ENCODE results near the gene DRC7.
A peak's percentile ranks its signal among the peaks of the same experiment; 100 is the strongest.

DRC7 gene, protein sequence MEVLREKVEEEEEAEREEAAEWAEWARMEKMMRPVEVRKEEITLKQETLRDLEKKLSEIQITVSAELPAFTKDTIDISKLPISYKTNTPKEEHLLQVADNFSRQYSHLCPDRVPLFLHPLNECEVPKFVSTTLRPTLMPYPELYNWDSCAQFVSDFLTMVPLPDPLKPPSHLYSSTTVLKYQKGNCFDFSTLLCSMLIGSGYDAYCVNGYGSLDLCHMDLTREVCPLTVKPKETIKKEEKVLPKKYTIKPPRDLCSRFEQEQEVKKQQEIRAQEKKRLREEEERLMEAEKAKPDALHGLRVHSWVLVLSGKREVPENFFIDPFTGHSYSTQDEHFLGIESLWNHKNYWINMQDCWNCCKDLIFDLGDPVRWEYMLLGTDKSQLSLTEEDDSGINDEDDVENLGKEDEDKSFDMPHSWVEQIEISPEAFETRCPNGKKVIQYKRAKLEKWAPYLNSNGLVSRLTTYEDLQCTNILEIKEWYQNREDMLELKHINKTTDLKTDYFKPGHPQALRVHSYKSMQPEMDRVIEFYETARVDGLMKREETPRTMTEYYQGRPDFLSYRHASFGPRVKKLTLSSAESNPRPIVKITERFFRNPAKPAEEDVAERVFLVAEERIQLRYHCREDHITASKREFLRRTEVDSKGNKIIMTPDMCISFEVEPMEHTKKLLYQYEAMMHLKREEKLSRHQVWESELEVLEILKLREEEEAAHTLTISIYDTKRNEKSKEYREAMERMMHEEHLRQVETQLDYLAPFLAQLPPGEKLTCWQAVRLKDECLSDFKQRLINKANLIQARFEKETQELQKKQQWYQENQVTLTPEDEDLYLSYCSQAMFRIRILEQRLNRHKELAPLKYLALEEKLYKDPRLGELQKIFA

DNA sequence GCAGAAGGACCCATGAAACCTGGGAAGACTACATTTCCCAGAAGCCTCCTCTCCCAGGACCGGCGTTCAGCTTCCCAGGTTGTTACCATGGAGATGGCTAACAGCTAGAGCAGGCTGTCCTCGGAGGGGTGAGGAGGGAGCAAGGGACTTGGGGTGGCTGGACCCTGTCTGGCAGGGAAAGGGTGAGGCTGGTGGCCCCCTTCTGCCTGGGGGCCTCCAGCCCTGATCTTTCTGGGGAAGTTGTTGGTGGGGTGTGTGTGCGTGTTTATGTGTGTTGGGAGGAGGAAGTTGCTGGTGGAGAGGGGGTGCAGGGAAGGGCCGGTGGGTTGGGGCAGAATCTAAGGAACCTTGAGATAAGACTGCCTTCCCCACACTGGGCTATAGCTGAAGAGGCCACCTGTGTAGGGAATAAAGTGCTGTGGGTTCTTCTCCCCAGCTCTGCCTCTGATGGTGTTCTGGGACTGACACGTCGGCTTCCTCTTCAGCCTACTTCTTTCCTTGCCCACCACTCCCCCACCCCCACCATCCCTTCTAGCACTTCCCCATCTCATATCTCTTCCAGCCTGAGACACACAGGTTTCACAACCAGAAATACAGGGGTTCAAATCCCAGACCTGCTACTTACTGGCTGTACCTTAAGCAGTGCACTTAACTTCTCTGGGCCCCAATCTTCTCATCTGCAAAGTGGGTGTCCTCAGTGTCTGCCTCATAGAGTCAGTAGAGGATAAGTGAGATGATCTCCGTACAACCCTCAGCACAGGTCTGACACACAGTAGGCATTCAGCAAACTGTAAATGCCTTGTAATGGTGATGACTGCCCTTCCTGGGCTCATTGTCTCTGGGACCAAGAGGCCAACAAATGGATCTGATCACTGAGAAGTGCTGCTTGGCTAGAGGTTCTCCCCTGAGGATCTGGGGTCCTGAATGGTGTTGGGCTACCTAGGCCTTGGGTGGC is at the start of gene DRC7:
Gene DRC7 (plus strand): TSS at position 82 of the 955 bp plus-strand sequence. CDS start 3,144 bp downstream, outside the sequence.
- no peak for DNase-seq

- DNase-seq = no peak
Observed at GRCh38 chr16:57645169-57645568, 49.4 kb upstream of the DRC7 start.

GRCh38 chr16:57645691-57646387 is 48.8 kb upstream of the DRC7 start:
- DNase-seq = no peak

DNA sequence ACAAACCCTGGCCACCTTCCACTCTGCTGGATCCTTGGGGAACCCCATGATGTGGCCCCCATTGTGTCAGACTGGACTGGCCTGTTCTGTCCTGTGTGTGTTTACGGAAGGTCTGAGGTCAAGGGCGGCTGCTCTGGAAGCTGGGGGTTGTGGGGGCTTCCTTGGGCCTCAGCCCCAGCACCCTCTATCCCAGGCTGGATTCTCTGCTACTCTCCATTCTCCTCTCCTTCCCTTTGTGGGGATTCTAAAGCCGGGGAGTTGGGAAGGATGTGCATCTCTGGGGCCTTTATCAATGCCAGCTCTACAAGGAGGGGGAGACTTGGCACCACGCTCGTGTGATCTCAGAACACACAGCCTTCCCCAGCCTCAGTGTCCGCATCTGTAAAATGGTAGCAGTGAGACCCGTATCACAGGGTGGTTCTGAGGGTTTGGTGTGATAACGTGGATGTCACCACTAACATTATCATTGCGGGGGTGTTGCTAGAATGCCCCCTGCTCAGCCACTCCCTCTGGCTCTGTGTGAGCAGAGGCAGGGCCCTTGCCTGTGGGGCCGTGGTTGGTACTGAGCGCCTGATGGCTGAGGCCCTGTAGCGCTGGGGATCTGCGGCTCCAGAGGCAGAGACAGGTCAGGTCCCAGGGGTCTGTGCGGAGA is 48.1 kb upstream of the DRC7 start:
- DNase-seq = no peak

DNA sequence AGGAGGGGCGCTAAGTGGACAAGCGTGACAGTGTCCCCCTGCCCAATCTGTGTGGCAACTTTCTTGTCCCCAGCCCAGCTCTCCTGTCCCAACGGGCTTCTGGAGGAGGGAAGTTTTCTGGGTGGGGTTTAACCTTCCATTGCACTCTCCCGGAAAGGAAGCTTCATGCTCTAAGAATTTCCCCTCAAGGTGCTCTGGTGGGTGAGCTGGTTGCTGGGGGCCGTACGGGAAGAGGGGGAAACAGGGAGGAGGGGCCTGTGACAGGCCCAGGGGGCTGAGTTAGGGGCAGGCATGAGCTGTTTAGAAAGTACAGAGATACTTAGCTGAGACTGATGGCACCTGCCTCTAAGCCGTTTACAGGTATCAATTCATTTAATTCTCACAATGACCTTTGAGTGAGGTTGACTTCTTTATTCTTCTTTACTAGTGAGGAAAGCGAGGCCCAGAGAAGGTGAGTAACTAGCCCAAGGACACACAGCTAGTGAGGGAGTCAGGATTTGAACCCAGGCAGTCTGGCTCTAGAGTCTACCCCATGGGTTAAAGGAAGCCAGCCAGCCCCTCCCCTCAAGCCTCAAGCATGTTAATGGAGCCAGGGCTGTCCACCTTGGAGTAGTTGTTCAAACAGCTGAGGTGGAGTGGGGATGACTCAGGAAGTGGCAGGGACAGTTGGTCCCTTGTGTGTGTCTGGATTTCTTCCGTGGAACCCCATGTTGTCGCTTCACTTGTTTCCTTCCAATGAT is 47.3 kb upstream of the DRC7 start:
- no peak for DNase-seq

DNA sequence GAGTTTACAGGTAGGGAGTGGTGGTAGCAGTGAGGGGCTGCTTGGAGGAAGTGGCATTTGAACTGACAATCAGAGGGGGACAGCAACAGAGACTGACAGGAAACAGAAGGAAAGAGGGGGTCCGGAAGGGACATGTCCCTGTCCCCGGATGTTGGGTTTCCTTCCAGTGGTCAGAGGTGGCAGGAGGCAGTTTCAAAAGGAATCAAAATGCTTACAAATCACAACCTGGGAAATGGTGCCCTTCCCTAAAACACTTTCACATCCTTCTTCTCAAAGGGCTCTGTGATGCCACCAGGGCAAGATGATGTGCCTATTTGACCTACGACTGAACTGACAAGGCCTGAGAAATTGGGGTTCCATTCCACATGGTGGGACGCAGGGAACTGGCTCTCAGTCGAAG is 46.5 kb upstream of the DRC7 start:
- no peak for DNase-seq

GRCh38 chr16:57648581-57649442 is 45.8 kb upstream of the DRC7 start:
- peak; percentile 12 for DNase-seq

GRCh38 chr16:57649443-57649751 is 45.2 kb upstream of the DRC7 start:
- no peak for DNase-seq

DNA sequence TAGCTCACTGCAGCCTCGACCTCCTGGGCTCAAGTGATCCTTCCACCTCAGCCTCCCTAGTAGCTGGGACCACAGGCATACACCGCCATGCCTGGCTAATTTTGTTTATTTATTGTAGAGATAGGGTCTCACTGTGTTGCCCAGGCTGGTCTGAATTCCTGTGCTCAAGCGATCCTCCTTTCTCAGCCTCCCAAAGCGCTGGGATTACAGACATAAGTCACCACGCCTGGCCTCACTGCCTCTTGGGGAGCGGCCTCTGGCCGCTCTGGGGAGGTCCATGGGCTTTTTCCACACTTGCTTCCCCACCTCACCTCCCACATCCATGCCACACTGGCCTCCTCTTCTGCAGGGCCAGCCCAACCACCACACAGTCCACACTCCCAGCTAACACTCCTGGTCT is 44.8 kb upstream of the DRC7 start:
- no peak for DNase-seq

- no peak for DNase-seq
Observed at GRCh38 chr16:57651344-57652333, 43.0 kb upstream of the DRC7 start.

DNA sequence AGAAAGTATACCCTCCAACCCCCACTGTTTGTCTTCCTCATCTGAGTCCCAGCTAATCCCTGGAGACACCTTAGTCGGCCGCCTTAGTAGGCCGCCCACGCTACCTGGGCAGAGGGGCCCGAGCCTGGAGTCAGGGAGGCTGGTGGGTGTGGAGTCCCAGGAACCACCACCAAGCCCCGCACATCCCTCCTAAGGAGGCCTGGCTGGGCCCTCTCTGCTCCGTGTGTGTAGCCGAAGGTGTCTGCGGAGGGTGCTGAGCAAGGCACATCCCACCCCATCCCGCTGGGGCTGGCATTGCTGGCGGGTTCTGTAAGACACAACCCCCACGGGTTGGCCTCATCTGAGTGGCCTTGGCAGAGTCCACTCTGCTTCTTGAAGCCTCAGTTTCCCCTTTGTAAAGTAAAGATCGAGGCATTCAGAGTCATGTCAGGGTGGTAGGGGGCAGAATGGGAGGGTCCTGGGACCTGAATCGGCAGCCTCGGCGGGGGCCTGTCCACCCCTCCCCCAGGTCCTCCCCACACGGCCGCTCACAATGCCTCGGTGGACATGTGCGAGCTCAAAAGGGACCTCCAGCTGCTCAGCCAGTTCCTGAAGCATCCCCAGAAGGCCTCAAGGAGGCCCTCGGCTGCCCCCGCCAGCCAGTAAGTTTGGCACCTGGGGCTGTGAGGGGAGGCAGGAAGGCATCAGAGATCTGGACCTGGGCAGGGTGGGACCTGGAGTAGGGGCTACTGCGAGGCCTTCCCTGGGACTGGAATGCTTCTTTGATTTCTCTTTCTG is 41.7 kb upstream of the DRC7 start:
- no peak for DNase-seq

- DNase-seq = no peak
Observed at GRCh38 chr16:57653936-57654335, 40.7 kb upstream of the DRC7 start.

DNA sequence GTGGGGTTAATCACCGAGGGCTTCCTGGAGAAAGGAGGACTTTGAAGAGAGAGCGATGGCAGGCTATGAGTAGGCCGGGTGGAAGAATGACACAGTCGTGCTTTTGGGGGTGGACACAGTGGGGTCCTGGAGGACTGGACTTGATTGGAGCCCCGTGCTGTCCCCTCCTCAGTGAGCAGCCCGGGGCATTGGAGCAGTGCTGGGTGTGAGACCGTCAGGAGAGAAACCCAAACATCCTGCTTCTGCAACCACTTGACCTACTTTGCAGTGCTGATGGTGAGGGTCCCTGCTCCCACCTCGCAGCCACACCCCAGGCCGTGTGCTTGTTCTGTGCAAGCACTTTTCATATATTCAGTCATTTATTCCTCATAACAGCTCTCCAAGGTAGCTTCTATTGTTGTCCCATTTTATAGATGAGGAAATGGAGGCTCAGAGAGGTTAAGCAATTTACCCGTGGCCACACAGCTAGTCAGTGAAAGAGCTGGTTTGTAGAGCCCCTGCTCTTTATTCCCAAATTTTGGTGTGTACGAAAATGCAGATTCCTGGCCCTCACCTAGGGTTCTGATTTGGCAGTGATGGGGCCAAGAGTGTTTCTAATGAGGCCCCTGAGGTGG is 38.2 kb upstream of the DRC7 start:
- DNase-seq = no peak

DNA sequence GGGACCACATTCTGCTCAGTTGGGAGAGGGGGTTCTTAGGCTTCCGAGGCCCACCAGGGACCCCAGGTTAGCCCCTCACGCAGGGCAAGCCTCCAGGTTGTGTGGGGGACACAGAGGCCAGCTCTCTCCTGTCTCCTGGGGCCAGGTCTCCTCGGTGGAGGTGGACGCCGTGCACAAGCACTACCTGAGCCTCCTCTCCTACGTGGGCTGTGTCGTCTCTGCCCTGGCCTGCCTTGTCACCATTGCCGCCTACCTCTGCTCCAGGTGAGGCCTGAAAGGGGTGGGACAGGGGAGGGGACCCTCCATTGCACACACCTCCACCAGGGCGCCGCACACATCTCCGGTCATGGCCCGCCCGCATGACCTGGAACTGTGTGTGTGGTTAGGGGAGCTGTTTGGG is 37.4 kb upstream of the DRC7 start:
- DNase-seq = no peak

GRCh38 chr16:57658130-57658877 is 36.3 kb upstream of the DRC7 start:
- no peak for DNase-seq

DNA sequence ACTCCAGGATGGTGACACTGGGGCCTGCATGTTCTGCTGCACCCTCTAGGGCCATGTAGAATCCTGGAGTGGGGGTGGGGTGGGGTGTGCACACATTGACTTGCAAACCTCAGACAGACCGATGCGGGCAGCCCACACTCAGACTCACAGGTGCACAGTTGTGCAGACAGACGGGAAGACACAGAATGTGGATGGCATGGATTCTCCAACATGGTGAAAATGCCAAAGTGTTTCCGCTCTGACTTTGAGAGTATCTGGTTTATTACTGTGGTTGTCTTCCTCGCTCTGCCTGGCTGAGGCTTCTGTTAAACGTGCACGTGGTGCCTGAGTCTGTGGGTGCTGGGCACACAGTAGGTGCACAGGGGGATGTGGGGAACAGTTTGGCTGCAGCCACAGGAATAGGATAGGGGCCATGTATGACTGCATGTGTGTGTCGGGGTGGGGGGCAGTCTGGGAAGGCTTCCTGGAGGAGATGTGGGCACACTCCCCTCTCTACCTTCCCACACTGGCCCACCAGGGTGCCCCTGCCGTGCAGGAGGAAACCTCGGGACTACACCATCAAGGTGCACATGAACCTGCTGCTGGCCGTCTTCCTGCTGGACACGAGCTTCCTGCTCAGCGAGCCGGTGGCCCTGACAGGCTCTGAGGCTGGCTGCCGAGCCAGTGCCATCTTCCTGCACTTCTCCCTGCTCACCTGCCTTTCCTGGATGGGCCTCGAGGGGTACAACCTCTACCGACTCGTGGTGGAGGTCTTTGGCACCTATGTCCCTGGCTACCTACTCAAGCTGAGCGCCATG is 35.5 kb upstream of the DRC7 start:
- no peak for DNase-seq

All from NCI-H187 treated with DMSO at 0.1 percent for 48 hours (cell line).